Heart left ventricle (tissue), 16 donors: ENCODE results near the gene IL17RC. TPM values are rescaled to one million over a fixed set of nuclear protein-coding genes. Genes with fewer than 3 reads are reported as not detected.
A peak's percentile ranks its signal among the peaks of the same experiment; 100 is the strongest.

Source experiments
- ATAC-seq, 4 donors: fragments of 200-7000 bp; cut with Tn5 transposase; one replicate each; pipeline ENCODE4 v1.9.1; 2020 to 2022; ENCODE audit warnings: moderate library complexity in 4 of 4, mild to moderate bottlenecking in 3 of 4, moderate number of reproducible peaks in 1 of 4
- DNase-seq, 5 donors: peaks; one replicate each; pipeline ENCODE4 v3.0.0-alpha.2; 2020
- H3K27ac ChIP-seq, 12 donors: fragments of 200-600 bp; sonication (generic) in 4 of 12; one replicate each; pipeline versions ENCODE4 v1.5.0 to v1.8.0; 2016 to 2022; ENCODE audit warnings: mild to moderate bottlenecking in 2 of 12
- H3K27me3 ChIP-seq, 9 donors: fragments of 200-600 bp; sonication (generic) in 2 of 9; one replicate each; pipeline versions ENCODE4 v1.5.1 to v1.8.0; 2016 to 2022; ENCODE audit warnings: mild to moderate bottlenecking in 3 of 9
- H3K36me3 ChIP-seq, 9 donors: fragments of 200-600 bp; sonication (generic) in 2 of 9; one replicate each; pipeline versions ENCODE4 v1.5.0 to v1.8.0; 2018 to 2022; ENCODE audit warnings: mild to moderate bottlenecking in 2 of 9
- H3K4me1 ChIP-seq, 12 donors: fragments of 200-600 bp; sonication (generic) in 4 of 12; one replicate each; pipeline versions ENCODE4 v1.5.0 to v1.8.0; 2016 to 2022; ENCODE audit warnings: mild to moderate bottlenecking in 3 of 12
- H3K4me3 ChIP-seq, 12 donors: fragments of 200-600 bp; sonication (generic) in 4 of 12; one replicate each; pipeline versions ENCODE4 v1.5.0 to v1.8.0; 2017 to 2022; ENCODE audit warnings: mild to moderate bottlenecking in 9 of 12, moderate library complexity in 4 of 12
- H3K9me3 ChIP-seq, 12 donors: fragments of 200-600 bp; sonication (generic) in 4 of 12; one replicate each; pipeline versions ENCODE4 v1.5.0 to v1.8.0; 2016 to 2022; ENCODE audit warnings: mild to moderate bottlenecking in 1 of 12
- CTCF ChIP-seq, 12 donors: fragments of 200-600 bp; sonication (generic) in 4 of 12; IDR thresholded peaks; one replicate each; pipeline versions ENCODE4 v1.5.0 to v1.8.0; 2018 to 2022; ENCODE audit warnings: antibody characterized with exemption in 12 of 12, mild to moderate bottlenecking in 5 of 12
- POLR2A ChIP-seq, 2 donors: fragments of 450-650 bp; IDR thresholded peaks; one replicate each; pipeline ENCODE4 v1.6.1; 2017; ENCODE audit warnings: antibody characterized with exemption in 2 of 2, mild to moderate bottlenecking in 2 of 2, moderate library complexity in 2 of 2
- WGBS, 4 donors: extraction: QIAGEN DNeasy Blood & Tissue Kit in 2 of 4; methylation state at CpG; one replicate each; pipeline versions ENCODE4 v1.1.5 to v1.1.7; 2013 to 2018; 5-methylcytosine and 5-hydroxymethylcytosine counted together
- intact Hi-C, 10 donors: fragments of 100-400 bp; cut with DNase I; formaldehyde crosslinking; loops; one replicate each; pipeline versions ENCODE4 v1.11.1 to v1.14.2; 2022
- polyA plus RNA-seq, 2 donors: library from polyadenylated mRNA; stranded (reverse); fragments of 200-250 nt; gene quantifications; one replicate each; pipeline ENCODE4 v1.2.3, GENCODE V29; 2013
- total RNA-seq, 9 donors: library from RNA; depleted of rRNA in 2 of 9; stranded (reverse); fragments of >200 nt in 2 of 9; fragmentation: NEBNext Ultra II Directional in 3 of 9; extraction: Animal tissue kit (Norgen Biotek cat#: 25700) in 3 of 9; gene quantifications; one replicate each; pipeline versions ENCODE4 v1.1.0 to v1.2.4, GENCODE V29; 2016 to 2023
- donor health status: ischemic (EF 13 %, LVEDD 7.1; RV severe dilation, severe dysfunction).
- donor health status: healthy with polysubstance abuse.
- donor health status: DM: no; HTN: yes; CAD: no.
- donor health status: DM: no; HTN: no; CAD: no.
- donor health status: ischemic (EF 25% LVEDD 6.9; RV normal size, moderate dysfunction).
- donor health status: ischemic (EF 25% LVEDD 5.7; RV mildly dilated, moderate dysfunction).
- donor health status: healthy.
- donor health status: DM: yes; HTN: yes; CAD: no.
- donor health status: ischemic (EF 35%, LVEDD 5.7; RV mildly dilated, moderate dysfunction).
- donor health status: nonischemic (EF 11% LVEDD 7.7; RV severe dilation, severe dysfunction).
- donor health status: DM: yes; HTN: yes; CAD: no.
- donor health status: PGD.
- donor health status: ischemic (EF 29% LVEDD 5.4; RV normal size, mild dysfunction).
- donor health status: nonischemic (EF 23%, LVEDD 6.1; RV moderate dilation, normal function).

The IL17RC gene
- total and polyA plus RNA-seq, 11 donors: 20.6 to 45.3 (median 30.9) TPM

GRCh38 chr3:9976721-9977709 lies 60.1 kb downstream of the IL17RC start:
- intact Hi-C loops: loop anchor here in 2 of 10 donors (1.0 to 2.0 kb wide), 2 partner anchors 34 to 38 kb away; no protein-coding TSS in a partner anchor
- DNase-seq (peak; percentile 64 to 88 (median 68)), ATAC-seq (peak; percentile 97 to 99 (median 98))
- TF ChIP-seq POLR2A (IDR thresholded peaks at IDR 0.05) (no peak), CTCF (IDR thresholded peaks at IDR 0.05) (no peak)
- H3K27me3 ChIP-seq: no peaks in the 10 kb centered on the region
- 25 to 41% (median 30%) methylated on average over 7 of the region's 7 CpGs for WGBS, 4 donors
- no peaks in the 10 kb centered on the region for H3K9me3 ChIP-seq
- H3K36me3 ChIP-seq: peaks cover 0 to 87% (median 64%) of the 10 kb centered on the region in 9 donors
- peak overlapping the region; percentile 59 to 87 (median 80) for H3K27ac ChIP-seq
- peaks cover 0 to 34% (median 17%) of the 10 kb centered on the region in 12 donors for H3K4me1 ChIP-seq
- H3K4me3 ChIP-seq: peak overlapping the region in 11 of 12 donors; percentile 3 to 45 (median 28)

- Histone ChIP-seq H3K27ac (peak overlapping the region in 3 of 12 donors; percentile 12 to 85 (median 14)), H3K36me3 (peaks cover 0 to 83% (median 52%) of the 10 kb centered on the region in 9 donors), H3K27me3 (no peaks in the 10 kb centered on the region), H3K4me1 (peaks cover 0 to 34% (median 17%) of the 10 kb centered on the region in 12 donors), H3K9me3 (no peaks in the 10 kb centered on the region), H3K4me3 (no peak overlapping the region)
- TF ChIP-seq CTCF (IDR thresholded peaks at IDR 0.05) (no peak), POLR2A (IDR thresholded peaks at IDR 0.05) (no peak)
- intact Hi-C loops: no loop called here
- ATAC-seq (no peak), DNase-seq (no peak)
- WGBS, 4 donors: 82 to 90% (median 84%) methylated on average over 8 of the region's 8 CpGs
These were observed 61.9 kb downstream of the IL17RC start for GRCh38 chr3:9978710-9979305.

GRCh38 chr3:9980251-9980650 lies 63.4 kb downstream of the IL17RC start:
- Histone ChIP-seq H3K4me3 (no peak overlapping the region), H3K27me3 (no peaks in the 10 kb centered on the region), H3K4me1 (peaks cover 0 to 40% (median 23%) of the 10 kb centered on the region in 12 donors), H3K9me3 (no peaks in the 10 kb centered on the region), H3K27ac (no peak overlapping the region), H3K36me3 (peaks cover 0 to 78% (median 46%) of the 10 kb centered on the region in 9 donors)
- 84 to 97% (median 93%) methylated on average over 2 of the region's 2 CpGs for WGBS, 4 donors
- TF ChIP-seq CTCF (IDR thresholded peaks at IDR 0.05) (no peak), POLR2A (IDR thresholded peaks at IDR 0.05) (no peak)
- DNase-seq: no peak
- ATAC-seq: no peak
- intact Hi-C loops: no loop called here

Other genes with a start within 250 kb of the IL17RC start
- gene CPNE9, start 213.3 kb upstream of the IL17RC start, total RNA-seq: not detected
- gene CPNE9, start 213.3 kb upstream of the IL17RC start, polyA plus RNA-seq: under 1 TPM in 1 of 2 donors, not detected in 1; 0.04 TPM
- gene BRPF1, start 185.4 kb upstream of the IL17RC start, total RNA-seq: 10 to 100 TPM in 6 of 9 donors, 1 to 10 TPM in 3; 9.0 to 17.8 (median 10.6) TPM
- gene BRPF1, start 185.4 kb upstream of the IL17RC start, polyA plus RNA-seq: 10 to 100 TPM in 1 of 2 donors, 1 to 10 TPM in 1; 5.5 to 12.0 TPM
- gene OGG1, start 167.1 kb upstream of the IL17RC start, total RNA-seq: 10 to 100 TPM in 2 of 9 donors, 1 to 10 TPM in 7; 6.2 to 14.8 (median 8.3) TPM
- 10 to 100 TPM in 1 of 2 donors, 1 to 10 TPM in 1; 9.8 to 12.2 TPM for gene OGG1, start 167.1 kb upstream of the IL17RC start, polyA plus RNA-seq
- gene CAMK1, start 147.2 kb upstream of the IL17RC start, total RNA-seq: 10 to 100 TPM in 7 of 9 donors, 1 to 10 TPM in 2; 9.7 to 26.3 (median 14.7) TPM
- 10 to 100 TPM; 13.8 to 17.5 TPM for gene CAMK1, start 147.2 kb upstream of the IL17RC start, polyA plus RNA-seq
- gene TADA3, start 124.6 kb upstream of the IL17RC start, total RNA-seq: 10 to 100 TPM; 32.8 to 61.5 (median 45.9) TPM
- gene TADA3, start 124.6 kb upstream of the IL17RC start, polyA plus RNA-seq: 10 to 100 TPM; 37.2 to 53.3 TPM
- 100 to 1,000 TPM in 1 of 9 donors, 10 to 100 TPM in 8; 48.8 to 147 (median 79.7) TPM for gene ARPC4, start 124.0 kb upstream of the IL17RC start, total RNA-seq
- 100 to 1,000 TPM in 1 of 2 donors, 10 to 100 TPM in 1; 30.0 to 151 TPM for gene ARPC4, start 124.0 kb upstream of the IL17RC start, polyA plus RNA-seq
- 10 to 100 TPM in 5 of 9 donors, 1 to 10 TPM in 4; 7.0 to 30.3 (median 11.8) TPM for gene TTLL3, start 106.8 kb upstream of the IL17RC start, total RNA-seq
- 10 to 100 TPM in 1 of 2 donors, 1 to 10 TPM in 1; 4.7 to 17.3 TPM for gene TTLL3, start 106.8 kb upstream of the IL17RC start, polyA plus RNA-seq
- 10 to 100 TPM; 25.8 to 68.6 (median 31.1) TPM for gene RPUSD3, start 73.1 kb upstream of the IL17RC start, total RNA-seq
- 10 to 100 TPM; 41.1 to 43.5 TPM for gene RPUSD3, start 73.1 kb upstream of the IL17RC start, polyA plus RNA-seq
- 10 to 100 TPM in 2 of 9 donors, 1 to 10 TPM in 4, under 1 TPM in 1, not detected in 2; 0.72 to 59.0 (median 1.6) TPM for gene CIDEC, start 36.8 kb upstream of the IL17RC start, total RNA-seq
- gene CIDEC, start 36.8 kb upstream of the IL17RC start, polyA plus RNA-seq: 10 to 100 TPM in 1 of 2 donors, 1 to 10 TPM in 1; 4.0 to 17.5 TPM
- gene JAGN1, start 26.5 kb upstream of the IL17RC start, total RNA-seq: 10 to 100 TPM; 15.1 to 40.3 (median 21.2) TPM
- gene JAGN1, start 26.5 kb upstream of the IL17RC start, polyA plus RNA-seq: 10 to 100 TPM; 20.8 to 77.3 TPM
- 1 to 10 TPM in 4 of 9 donors, under 1 TPM in 5; 0.65 to 6.9 (median 0.79) TPM for gene IL17RE, start 14.2 kb upstream of the IL17RC start, total RNA-seq
- gene IL17RE, start 14.2 kb upstream of the IL17RC start, polyA plus RNA-seq: 1 to 10 TPM in 1 of 2 donors, under 1 TPM in 1; 0.95 to 1.3 TPM
- gene CRELD1, start 16.7 kb downstream of the IL17RC start, total RNA-seq: 10 to 100 TPM; 45.9 to 77.8 (median 60.6) TPM
- 10 to 100 TPM; 61.8 to 71.8 TPM for gene CRELD1, start 16.7 kb downstream of the IL17RC start, polyA plus RNA-seq
- 1 to 10 TPM in 4 of 9 donors, under 1 TPM in 5; 0.39 to 2.3 (median 0.81) TPM for gene PRRT3, start 35.3 kb downstream of the IL17RC start, total RNA-seq
- gene PRRT3, start 35.3 kb downstream of the IL17RC start, polyA plus RNA-seq: under 1 TPM; 0.44 to 0.46 TPM
- 100 to 1,000 TPM in 2 of 9 donors, 10 to 100 TPM in 7; 54.9 to 109 (median 74.7) TPM for gene EMC3, start 69.7 kb downstream of the IL17RC start, total RNA-seq
- gene EMC3, start 69.7 kb downstream of the IL17RC start, polyA plus RNA-seq: 100 to 1,000 TPM in 1 of 2 donors, 10 to 100 TPM in 1; 41.8 to 164 TPM
- gene FANCD2, start 109.3 kb downstream of the IL17RC start, total RNA-seq: 1 to 10 TPM in 4 of 9 donors, under 1 TPM in 5; 0.12 to 4.4 (median 0.97) TPM
- under 1 TPM; 0.62 to 0.80 TPM for gene FANCD2, start 109.3 kb downstream of the IL17RC start, polyA plus RNA-seq
- gene FANCD2OS, start 191.2 kb downstream of the IL17RC start, total RNA-seq: not detected
- not detected for gene FANCD2OS, start 191.2 kb downstream of the IL17RC start, polyA plus RNA-seq
- 100 to 1,000 TPM in 3 of 9 donors, 10 to 100 TPM in 6; 69.8 to 109 (median 89.8) TPM for gene BRK1, start 198.6 kb downstream of the IL17RC start, total RNA-seq
- gene BRK1, start 198.6 kb downstream of the IL17RC start, polyA plus RNA-seq: 100 to 1,000 TPM in 1 of 2 donors, 10 to 100 TPM in 1; 85.5 to 159 TPM
- 10 to 100 TPM in 7 of 9 donors, 1 to 10 TPM in 2; 8.8 to 23.2 (median 12.1) TPM for gene VHL, start 224.7 kb downstream of the IL17RC start, total RNA-seq
- gene VHL, start 224.7 kb downstream of the IL17RC start, polyA plus RNA-seq: 10 to 100 TPM; 10.6 to 13.9 TPM
- gene IRAK2, start 247.8 kb downstream of the IL17RC start, total RNA-seq: 1 to 10 TPM in 7 of 9 donors, under 1 TPM in 2; 0.70 to 6.3 (median 1.5) TPM
- gene IRAK2, start 247.8 kb downstream of the IL17RC start, polyA plus RNA-seq: 1 to 10 TPM in 1 of 2 donors, under 1 TPM in 1; 0.46 to 1.4 TPM